Measurements from ENCODE around the gene TFDP1.

DNA sequence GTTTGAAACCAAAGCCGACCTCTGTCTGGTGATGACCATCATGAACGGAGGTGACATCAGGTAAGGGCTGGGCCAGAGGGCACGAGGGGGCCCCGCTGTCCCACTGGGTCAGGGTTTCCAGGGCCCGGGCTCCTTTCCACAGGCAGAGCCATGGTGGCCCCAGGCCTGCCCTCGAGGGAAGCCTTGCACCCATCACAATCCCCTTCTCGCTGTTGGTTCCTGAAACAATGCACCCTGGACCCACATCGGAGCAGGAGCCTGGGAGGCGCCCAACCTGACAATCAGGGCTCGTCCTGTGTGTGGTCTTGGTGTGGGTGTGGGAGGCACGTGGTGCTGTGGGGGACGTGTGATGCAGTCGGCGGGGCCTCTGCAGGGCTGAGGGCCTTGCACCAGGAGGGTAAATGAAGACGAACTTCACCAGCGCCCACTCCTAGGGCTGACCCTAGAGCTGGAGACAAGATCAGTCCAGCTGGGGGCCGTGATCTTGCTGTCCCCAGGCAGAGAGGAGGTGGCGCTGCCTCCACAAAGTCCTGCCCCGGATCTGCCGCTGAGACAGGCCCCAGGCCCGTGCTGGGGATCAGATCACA, 85.3 kb downstream of the TFDP1 start:
- TF ChIP-seq, protein P1, sequence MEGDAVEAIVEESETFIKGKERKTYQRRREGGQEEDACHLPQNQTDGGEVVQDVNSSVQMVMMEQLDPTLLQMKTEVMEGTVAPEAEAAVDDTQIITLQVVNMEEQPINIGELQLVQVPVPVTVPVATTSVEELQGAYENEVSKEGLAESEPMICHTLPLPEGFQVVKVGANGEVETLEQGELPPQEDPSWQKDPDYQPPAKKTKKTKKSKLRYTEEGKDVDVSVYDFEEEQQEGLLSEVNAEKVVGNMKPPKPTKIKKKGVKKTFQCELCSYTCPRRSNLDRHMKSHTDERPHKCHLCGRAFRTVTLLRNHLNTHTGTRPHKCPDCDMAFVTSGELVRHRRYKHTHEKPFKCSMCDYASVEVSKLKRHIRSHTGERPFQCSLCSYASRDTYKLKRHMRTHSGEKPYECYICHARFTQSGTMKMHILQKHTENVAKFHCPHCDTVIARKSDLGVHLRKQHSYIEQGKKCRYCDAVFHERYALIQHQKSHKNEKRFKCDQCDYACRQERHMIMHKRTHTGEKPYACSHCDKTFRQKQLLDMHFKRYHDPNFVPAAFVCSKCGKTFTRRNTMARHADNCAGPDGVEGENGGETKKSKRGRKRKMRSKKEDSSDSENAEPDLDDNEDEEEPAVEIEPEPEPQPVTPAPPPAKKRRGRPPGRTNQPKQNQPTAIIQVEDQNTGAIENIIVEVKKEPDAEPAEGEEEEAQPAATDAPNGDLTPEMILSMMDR (IDR thresholded peaks at IDR 0.05; ENCODE audit: borderline replicate concordance, extremely low read depth, low read length, poor library complexity, severe bottlenecking) = no peak
- TF ChIP-seq EZH2 (IDR thresholded peaks at IDR 0.05; ENCODE audit: borderline replicate concordance, low read depth, low read length, severe bottlenecking) = no peak
